ENCODE data around the gene AUP1. TPM values are rescaled to one million over a fixed set of nuclear protein-coding genes. Genes with fewer than 3 reads are reported as not detected.

Gene AUP1
- total and polyA plus RNA-seq, 2 donors (not counting 3 experiments of a cell fraction or from before 2014, with no cell fraction given), result 103 to 187 TPM

DNA sequence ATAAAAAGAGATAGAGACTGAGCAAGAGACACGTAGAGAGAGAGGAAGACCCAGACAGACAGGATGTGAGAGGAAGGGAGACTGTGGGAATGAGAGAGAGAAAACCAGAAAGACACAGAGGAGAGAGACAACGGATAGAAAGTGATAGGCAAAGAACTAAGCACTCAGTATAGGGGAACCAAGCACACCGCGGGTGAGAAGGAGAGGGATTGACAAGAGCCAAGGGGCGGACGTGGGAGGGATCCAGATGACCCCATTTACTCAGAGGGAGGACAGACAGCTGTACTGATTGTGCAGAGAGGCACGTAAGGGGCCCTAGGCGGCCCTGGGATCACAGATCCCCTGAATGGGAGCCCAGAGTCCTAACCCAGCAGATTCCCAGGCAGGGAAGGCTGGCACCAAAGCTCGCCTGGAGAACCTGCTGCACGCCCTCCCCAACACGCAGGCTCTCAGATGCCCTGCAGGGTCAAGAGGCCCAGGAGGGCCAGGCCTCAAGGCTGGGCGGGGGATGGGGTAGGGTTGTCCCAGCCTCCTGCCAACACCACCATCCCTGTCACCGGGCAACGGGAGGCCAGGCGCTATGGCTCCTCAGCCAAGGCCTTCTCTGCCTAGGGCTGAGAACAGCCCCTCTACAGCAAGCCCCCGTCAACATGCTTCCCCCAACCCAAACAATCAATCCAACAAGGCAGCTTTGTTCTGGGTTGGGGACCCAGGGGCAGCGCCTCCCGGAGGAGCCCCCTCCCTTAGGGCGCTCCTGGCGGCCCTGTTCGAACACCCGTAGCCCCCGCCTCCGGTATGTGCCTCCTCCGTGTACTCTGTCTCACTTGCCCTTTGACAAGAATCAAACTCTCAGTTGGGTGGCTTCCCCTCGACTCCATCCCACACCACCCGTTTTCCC, 23.7 kb upstream of the AUP1 start:
- TF ChIP-seq POLR2A (IDR thresholded peaks at IDR 0.05; ENCODE audit: low read depth, low read length) (no peak), FOS (IDR thresholded peaks at IDR 0.05; ENCODE audit: borderline replicate concordance, insufficient read depth, low read length) (no peak), GATA2 (IDR thresholded peaks at IDR 0.05; ENCODE audit: insufficient read depth, insufficient read length, low read depth, low read length) (no peak), JUN (IDR thresholded peaks at IDR 0.05; ENCODE audit: borderline replicate concordance, insufficient read depth, insufficient read length, low read depth) (no peak)
- Histone ChIP-seq H2AFZ (ENCODE audit: low read depth, low read length) (peak overlapping the region; percentile 98), H3K4me3 (replicated peaks in 1 of 3; ENCODE audit: insufficient read depth in 1 of 3, low read depth in 1 of 3, low read length in 3 of 3) (no peak overlapping the region), H3K9me3 (replicated peaks; ENCODE audit: control insufficient read depth, insufficient read depth, low read length) (no peaks in the 10 kb centered on the region), H3K36me3 (ENCODE audit: control insufficient read depth in 2 of 2, extremely low read depth in 1 of 2, insufficient read depth in 2 of 2, low read length in 2 of 2) (peaks cover 0 to 4% of the 10 kb centered on the region in 2 experiments), H3K4me2 (ENCODE audit: insufficient read depth, low read length) (no peak overlapping the region), H3K79me2 (ENCODE audit: control insufficient read depth, insufficient read depth, low read length) (no peaks in the 10 kb centered on the region), H3K27ac (ENCODE audit: insufficient read depth, low read depth, low read length) (no peak overlapping the region), H3K9ac (replicated peaks; ENCODE audit: extremely low read depth, insufficient read depth, low read length) (no peak overlapping the region), H3K4me1 (ENCODE audit: control insufficient read depth, extremely low read depth, insufficient read depth, low read length) (peaks cover 17% of the 10 kb centered on the region), H4K20me1 (replicated peaks; ENCODE audit: control insufficient read depth, extremely low read depth, insufficient read depth, low read length) (no peaks in the 10 kb centered on the region), H3K27me3 (ENCODE audit: control insufficient read depth in 2 of 2, insufficient read depth in 2 of 2, low read length in 2 of 2) (peaks cover 1 to 4% of the 10 kb centered on the region in 2 experiments), H3K9me1 (replicated peaks; ENCODE audit: control insufficient read depth, extremely low read depth, insufficient read depth, low read length) (no peaks in the 10 kb centered on the region)
- FAIRE-seq (no peak), DNase-seq (ENCODE audit: low read depth, low spot score) (no peak)
- intact Hi-C loops (cut with micrococcal nuclease) (no loop called here), dilution Hi-C loops (cut with MboI; ENCODE audit: extremely low pct_ligation_motif_present, low sequenced_read_pairs) (no loop called here)
- no TSS peak for BruUV-seq (replicated peaks)
- ChIA-PET POLR2A (no interaction called here), CTCF (interaction anchor here (0.9 kb wide), 1 partner anchor 49 kb away, joined by 3 read pairs; no protein-coding TSS in a partner anchor)

DNA sequence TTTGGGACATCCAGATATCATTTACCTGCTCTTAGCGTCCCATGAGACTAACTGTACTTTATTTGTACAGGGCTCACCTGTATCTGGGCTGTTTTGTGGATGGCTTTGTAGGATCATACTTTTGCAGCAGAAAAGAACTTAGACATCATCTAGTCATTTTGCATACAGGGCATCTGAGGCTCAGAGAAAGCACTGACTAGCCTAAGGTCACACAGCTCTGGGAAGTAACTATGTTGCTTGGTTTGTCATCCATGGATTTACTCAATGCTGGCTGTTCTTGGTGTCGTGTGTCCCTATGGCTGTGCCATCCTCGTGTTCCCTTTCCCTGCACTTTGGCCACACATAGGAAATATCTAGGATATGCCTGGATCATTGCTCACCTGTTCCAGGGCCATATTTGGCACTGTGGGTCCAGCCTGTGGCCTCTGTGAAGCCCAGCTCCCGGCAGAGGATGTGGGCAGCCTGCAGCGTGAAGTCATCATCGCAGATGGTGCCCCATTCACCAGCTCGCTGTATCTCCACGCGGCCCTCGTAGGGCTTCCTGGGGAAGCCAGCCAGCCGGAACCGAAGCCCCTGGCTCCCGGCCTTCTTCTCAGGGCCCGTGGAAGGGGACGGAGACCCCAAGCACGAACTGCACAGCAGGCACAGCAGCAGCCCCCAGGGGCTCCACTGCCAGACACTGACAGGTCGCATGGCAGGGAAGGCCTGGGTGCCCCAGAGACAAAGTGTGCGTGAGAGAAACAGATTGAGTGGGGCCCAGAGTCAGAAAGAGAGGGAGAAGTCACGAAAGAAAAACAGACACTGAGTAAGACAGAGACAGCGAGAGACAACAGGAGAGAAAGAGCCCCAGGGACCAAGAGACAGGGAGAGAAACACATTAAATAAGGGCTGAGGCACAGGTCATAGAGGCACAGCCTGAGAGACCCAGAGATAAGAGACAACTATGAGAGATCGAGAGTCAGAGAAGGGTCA, 22.7 kb upstream of the AUP1 start:
- POLR2A ChIA-PET, result no interaction called here
- dilution Hi-C loops (cut with MboI; ENCODE audit: extremely low pct_ligation_motif_present, low sequenced_read_pairs), result no loop called here
- no peak overlapping the region for H3K9ac ChIP-seq (replicated peaks; ENCODE audit: extremely low read depth, insufficient read depth, low read length)

More for the DNA sequence above, 22.7 kb upstream of the AUP1 start:
- Histone ChIP-seq H3K79me2 (ENCODE audit: control insufficient read depth, insufficient read depth, low read length) (no peaks in the 10 kb centered on the region), H3K4me2 (ENCODE audit: insufficient read depth, low read length) (no peak overlapping the region), H3K4me1 (ENCODE audit: control insufficient read depth, extremely low read depth, insufficient read depth, low read length) (peaks cover 17% of the 10 kb centered on the region), H3K9me1 (replicated peaks; ENCODE audit: control insufficient read depth, extremely low read depth, insufficient read depth, low read length) (no peaks in the 10 kb centered on the region), H2AFZ (ENCODE audit: low read depth, low read length) (no peak overlapping the region), H3K27me3 (ENCODE audit: control insufficient read depth in 2 of 2, insufficient read depth in 2 of 2, low read length in 2 of 2) (peaks cover 6 to 9% of the 10 kb centered on the region in 2 experiments), H3K4me3 (replicated peaks in 1 of 3; ENCODE audit: insufficient read depth in 1 of 3, low read depth in 1 of 3, low read length in 3 of 3) (no peak overlapping the region), H3K36me3 (ENCODE audit: control insufficient read depth in 2 of 2, extremely low read depth in 1 of 2, insufficient read depth in 2 of 2, low read length in 2 of 2) (peaks cover 0 to 4% of the 10 kb centered on the region in 2 experiments), H3K9me3 (replicated peaks; ENCODE audit: control insufficient read depth, insufficient read depth, low read length) (no peaks in the 10 kb centered on the region), H3K27ac (ENCODE audit: insufficient read depth, low read depth, low read length) (no peak overlapping the region), H4K20me1 (replicated peaks; ENCODE audit: control insufficient read depth, extremely low read depth, insufficient read depth, low read length) (no peaks in the 10 kb centered on the region)
- DNase-seq (ENCODE audit: low read depth, low spot score), result no peak
- BruUV-seq (replicated peaks), result no TSS peak
- CTCF ChIA-PET, result no interaction called here
- TF ChIP-seq EZH2 (IDR thresholded peaks at IDR 0.05; ENCODE audit: borderline replicate concordance, low read depth, low read length, severe bottlenecking) (no peak), POLR2A (IDR thresholded peaks at IDR 0.05; ENCODE audit: low read depth, low read length) (no peak), GATA2 (IDR thresholded peaks at IDR 0.05; ENCODE audit: insufficient read depth, insufficient read length, low read depth, low read length) (no peak), JUN (IDR thresholded peaks at IDR 0.05; ENCODE audit: borderline replicate concordance, insufficient read depth, insufficient read length, low read depth) (no peak)
- TF ChIP-seq, protein P1, sequence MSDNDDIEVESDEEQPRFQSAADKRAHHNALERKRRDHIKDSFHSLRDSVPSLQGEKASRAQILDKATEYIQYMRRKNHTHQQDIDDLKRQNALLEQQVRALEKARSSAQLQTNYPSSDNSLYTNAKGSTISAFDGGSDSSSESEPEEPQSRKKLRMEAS (IDR thresholded peaks at IDR 0.05; ENCODE audit: insufficient read depth, insufficient read length), result no peak
- TF ChIP-seq, protein P2, sequence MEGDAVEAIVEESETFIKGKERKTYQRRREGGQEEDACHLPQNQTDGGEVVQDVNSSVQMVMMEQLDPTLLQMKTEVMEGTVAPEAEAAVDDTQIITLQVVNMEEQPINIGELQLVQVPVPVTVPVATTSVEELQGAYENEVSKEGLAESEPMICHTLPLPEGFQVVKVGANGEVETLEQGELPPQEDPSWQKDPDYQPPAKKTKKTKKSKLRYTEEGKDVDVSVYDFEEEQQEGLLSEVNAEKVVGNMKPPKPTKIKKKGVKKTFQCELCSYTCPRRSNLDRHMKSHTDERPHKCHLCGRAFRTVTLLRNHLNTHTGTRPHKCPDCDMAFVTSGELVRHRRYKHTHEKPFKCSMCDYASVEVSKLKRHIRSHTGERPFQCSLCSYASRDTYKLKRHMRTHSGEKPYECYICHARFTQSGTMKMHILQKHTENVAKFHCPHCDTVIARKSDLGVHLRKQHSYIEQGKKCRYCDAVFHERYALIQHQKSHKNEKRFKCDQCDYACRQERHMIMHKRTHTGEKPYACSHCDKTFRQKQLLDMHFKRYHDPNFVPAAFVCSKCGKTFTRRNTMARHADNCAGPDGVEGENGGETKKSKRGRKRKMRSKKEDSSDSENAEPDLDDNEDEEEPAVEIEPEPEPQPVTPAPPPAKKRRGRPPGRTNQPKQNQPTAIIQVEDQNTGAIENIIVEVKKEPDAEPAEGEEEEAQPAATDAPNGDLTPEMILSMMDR (IDR thresholded peaks at IDR 0.05; ENCODE audit: extremely low read depth in 1 of 2, insufficient read depth in 1 of 2, low read depth in 1 of 2, low read length in 2 of 2), result no peak
- FAIRE-seq, result no peak
- intact Hi-C loops (cut with micrococcal nuclease), result no loop called here

All from endothelial cell of umbilical vein (primary cell).